ENCODE data around the gene POF1B.

GRCh38 chrX:85243155-85243554 is 136.3 kb downstream of the POF1B start:
- no peak for TF ChIP-seq CTCF (IDR thresholded peaks at IDR 0.05)
- TF ChIP-seq POLR2A (IDR thresholded peaks at IDR 0.05), result no peak

Measured in body of pancreas (tissue), 4 donors.